SK-N-SH treated with all-trans-retinoic acid at 6 μM for 48 hours (cell line): ENCODE measurements around the gene RPP38.

Source experiments
- ARNTL ChIP-seq: fragments of 450-650 bp; formaldehyde crosslinking; IDR thresholded peaks from 2 replicates; pipeline ENCODE4 v1.5.0; 2020; ENCODE audit warnings: low read depth, mild to moderate bottlenecking, moderate library complexity, borderline replicate concordance
- ESRRG ChIP-seq: fragments of 250-450 bp; sonication (Bioruptor Pico); IDR thresholded peaks from 2 replicates; pipeline ENCODE4 v1.6.1; 2021; ENCODE audit warnings: mild to moderate bottlenecking
- ISL1 ChIP-seq: fragments of 250-450 bp; sonication (Bioruptor Pico); IDR thresholded peaks from 2 replicates; pipeline ENCODE4 v2.1.2; 2022; ENCODE audit warnings: mild to moderate bottlenecking, moderate library complexity
- RARB ChIP-seq: fragments of 250-450 bp; sonication (Bioruptor Pico); IDR thresholded peaks from 2 replicates; pipeline ENCODE4 v1.8.0; 2021; ENCODE audit warnings: mild to moderate bottlenecking, moderate library complexity
- SNAI2 ChIP-seq: fragments of 250-450 bp; sonication (Bioruptor Pico); IDR thresholded peaks from 2 replicates; pipeline ENCODE4 v1.5.0; 2020; ENCODE audit warnings: mild to moderate bottlenecking, moderate library complexity
- TCF4 ChIP-seq: fragments of 250-450 bp; sonication (Bioruptor Pico); IDR thresholded peaks from 2 replicates; pipeline ENCODE4 v1.8.0; 2021; ENCODE audit warnings: mild to moderate bottlenecking, moderate library complexity, borderline replicate concordance
- ZFP3 ChIP-seq: fragments of 250-450 bp; sonication (Bioruptor Pico); IDR thresholded peaks from 2 replicates; pipeline ENCODE4 v1.5.0; 2020; ENCODE audit warnings: mild to moderate bottlenecking, moderate library complexity
- TF ChIP-seq, protein P1 (sequence below): fragments of 250-450 bp; sonication (Bioruptor Pico); IDR thresholded peaks from 2 replicates; pipeline ENCODE4 v1.5.1; 2021; ENCODE audit warnings: mild to moderate bottlenecking, moderate library complexity

DNA sequence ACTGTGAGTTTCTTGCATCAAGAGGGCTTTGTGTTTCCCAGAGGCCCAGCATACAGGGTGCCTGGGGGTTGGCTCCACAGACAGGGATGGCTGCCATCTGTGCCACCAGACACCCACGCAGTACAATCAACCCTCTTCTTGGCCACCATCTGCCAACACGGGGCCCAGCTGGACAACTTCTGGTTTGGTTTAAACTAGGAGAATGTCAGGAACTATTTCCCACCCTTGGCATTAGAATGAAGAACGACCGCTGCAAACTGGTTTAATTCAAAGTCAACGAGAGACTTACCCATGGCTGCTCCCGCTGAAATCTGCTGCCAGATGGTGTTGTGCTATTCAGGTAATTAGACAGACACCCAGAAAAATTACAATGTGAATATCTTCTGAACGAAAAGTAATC is 43.5 kb downstream of the RPP38 start:
- TF ChIP-seq SNAI2 (CRISPR knock-in tag) (no peak), ZFP3 (CRISPR knock-in tag) (no peak), RARB (CRISPR knock-in tag) (no peak), ARNTL (CRISPR knock-in tag) (no peak), ISL1 (no peak), ESRRG (no peak), TCF4 (CRISPR knock-in tag) (no peak)
- TF ChIP-seq, protein P1, sequence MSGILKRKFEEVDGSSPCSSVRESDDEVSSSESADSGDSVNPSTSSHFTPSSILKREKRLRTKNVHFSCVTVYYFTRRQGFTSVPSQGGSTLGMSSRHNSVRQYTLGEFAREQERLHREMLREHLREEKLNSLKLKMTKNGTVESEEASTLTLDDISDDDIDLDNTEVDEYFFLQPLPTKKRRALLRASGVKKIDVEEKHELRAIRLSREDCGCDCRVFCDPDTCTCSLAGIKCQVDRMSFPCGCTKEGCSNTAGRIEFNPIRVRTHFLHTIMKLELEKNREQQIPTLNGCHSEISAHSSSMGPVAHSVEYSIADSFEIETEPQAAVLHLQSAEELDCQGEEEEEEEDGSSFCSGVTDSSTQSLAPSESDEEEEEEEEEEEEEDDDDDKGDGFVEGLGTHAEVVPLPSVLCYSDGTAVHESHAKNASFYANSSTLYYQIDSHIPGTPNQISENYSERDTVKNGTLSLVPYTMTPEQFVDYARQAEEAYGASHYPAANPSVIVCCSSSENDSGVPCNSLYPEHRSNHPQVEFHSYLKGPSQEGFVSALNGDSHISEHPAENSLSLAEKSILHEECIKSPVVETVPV (CRISPR knock-in tag): no peak
